ENCODE measurements around the gene PTPRT.

- no peak for TF ChIP-seq CTCF (IDR thresholded peaks at IDR 0.05)
- no peak for TF ChIP-seq POLR2AphosphoS5 (IDR thresholded peaks at IDR 0.05)
Measured at GRCh38 chr20:42524058-42524457, 665.6 kb downstream of the PTPRT start.

All from gastroesophageal sphincter (tissue), 3 donors.